Retina (tissue), 1 donor: ENCODE data around the gene KCNIP1.
"Not testable (repeated sequence)": the region's sequence is repeated elsewhere in the genome, so short reads cannot be mapped to it uniquely, and the experiment has no call there.

ENCODE experiments used
- DNase-seq: peaks from one replicate; pipeline ENCODE4 v3.0.0-alpha.2; 2016

Gene KCNIP1

DNA sequence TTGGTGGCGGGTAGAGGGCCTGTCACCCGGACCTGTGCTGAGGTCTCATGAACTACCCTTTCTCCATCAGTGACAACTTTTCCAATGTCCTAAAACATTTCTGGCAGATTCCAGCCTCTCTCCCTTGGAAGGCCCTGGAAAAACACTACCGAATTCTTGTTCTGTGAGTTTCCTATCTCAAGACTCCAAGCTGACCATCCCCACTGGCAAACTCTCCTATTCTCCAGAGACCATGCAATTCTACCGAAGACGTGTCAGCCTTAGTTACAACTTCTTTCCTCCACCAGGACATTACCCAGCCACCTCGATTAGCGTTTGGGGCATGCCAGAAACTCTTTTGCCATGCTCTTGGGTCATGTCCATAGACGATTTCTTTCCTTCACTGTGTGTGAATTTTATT, 252.9 kb downstream of the KCNIP1 start:
- no peak for DNase-seq

DNA sequence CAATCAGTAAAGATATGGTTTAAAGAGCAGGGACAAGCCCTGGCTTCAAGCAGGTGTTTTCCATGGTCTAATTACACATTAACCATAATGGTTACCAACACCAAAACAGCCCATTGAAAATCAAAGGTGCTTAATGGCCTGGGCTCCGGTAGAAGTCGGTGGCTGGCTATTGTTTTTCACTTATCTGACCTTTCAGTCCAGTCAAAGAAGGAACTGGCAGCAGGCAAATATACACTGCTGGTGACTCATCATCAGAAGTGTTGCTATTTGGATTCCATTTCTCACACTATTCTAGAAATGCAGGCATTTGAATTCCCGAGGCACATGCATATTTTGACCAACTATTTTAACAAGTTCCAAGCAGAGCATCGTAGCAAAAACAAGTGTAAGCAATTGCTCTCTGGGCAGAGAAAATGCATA, 253.4 kb downstream of the KCNIP1 start:
- no peak for DNase-seq

DNA sequence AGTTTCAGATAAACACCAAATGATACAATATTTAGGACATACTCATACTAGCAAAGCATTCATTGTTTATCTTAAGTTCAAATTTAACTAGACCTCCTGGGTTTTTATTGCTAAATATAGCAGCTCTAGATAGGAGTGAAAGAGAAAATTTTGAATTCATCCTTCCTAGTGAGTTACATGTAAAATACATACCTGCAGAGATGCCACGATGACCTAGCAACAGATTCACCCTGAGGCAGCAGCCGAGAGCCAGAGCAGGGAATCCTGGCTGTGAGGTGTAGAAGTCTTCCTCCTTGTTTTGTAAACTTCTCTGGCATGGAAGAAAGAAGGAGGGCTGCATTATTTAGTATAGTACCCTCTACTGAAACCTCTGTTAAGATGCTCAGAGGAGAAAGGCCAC, 253.8 kb downstream of the KCNIP1 start:
- DNase-seq = no peak

DNA sequence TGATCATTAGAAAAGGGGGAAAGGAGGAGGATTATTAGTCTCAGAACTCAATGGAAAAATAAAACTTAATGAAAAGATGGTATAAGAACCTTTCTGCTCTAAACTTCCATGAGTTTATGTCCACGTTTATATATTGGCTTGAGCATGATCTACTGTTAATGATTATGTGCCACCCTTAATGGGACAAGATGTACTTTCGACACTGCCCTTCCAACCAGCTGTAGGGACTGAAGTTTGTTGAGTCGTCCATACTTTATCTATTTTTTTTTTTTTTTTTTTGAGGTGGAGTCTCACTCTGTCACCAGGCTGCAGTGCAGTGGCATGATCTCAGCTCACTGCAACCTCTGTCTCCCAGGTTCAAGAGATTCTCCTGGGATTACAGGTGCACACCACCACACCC, 254.7 kb downstream of the KCNIP1 start:
- DNase-seq = no peak

DNA sequence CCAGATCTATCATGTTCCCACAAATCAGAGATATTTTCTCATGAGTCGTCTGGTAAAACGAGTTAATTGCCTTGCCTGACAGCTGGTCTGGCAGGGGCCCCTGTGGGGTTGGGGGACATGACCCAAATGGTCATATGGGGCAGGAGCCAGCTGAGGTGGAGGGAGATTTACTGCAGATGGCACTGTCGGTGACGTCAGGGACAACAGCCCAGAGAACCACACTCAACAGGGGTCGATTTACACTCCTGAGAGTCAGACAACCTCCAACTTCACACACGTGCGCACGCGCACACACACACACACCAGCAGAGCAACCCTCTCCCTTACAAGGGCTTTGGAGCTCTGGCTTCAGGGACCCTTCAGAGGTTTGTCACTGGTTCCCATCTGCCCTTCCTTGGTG, 256.3 kb downstream of the KCNIP1 start:
- peak; percentile 23 for DNase-seq

DNA sequence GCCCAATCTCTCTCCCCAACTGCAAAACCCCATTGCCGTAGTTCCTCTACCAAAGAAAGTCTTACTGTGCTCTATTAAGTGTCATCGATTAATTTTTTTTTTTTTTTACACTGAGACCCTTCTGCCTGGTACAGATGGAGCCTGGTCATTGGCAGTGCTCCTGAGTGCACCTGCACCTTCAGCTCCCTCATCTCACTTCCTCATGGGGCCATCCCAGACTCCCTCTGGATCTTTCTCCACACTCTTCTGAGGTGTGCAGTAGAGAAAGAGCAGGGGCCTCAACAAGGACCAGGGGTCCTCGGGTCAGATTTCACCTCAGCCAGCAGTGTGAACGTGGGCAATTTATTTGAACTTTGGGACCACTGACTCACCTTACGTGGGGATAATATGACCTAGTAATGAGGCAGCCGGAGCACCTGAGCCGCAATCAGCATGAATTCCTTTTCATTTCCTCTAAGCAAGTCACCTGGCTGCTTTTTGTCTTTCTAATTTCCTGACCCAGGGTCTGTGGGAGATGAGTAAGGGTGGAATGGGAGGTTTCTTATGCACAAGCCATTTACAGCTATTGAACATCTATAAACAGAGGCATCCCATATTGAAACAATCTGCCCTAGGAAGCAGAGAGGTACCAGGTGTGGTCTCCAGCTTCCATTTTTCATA, 257.4 kb downstream of the KCNIP1 start:
- no peak for DNase-seq

DNA sequence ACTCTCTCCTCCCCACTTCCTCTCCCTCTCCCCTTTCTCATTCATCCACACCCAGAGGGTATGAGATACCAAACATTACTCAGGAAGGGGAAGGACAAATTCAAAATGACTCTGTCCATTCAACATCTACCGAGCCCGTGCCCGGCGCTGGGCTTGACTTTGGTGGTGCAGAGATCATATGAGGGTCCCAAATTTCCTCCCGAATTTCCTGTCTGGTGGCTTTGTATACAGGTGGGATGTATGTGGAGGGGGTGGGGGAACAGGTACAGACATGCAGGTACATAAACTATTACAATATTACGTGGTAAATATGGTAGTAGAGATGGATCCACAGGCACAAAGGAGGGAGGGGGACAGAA, 257.9 kb downstream of the KCNIP1 start:
- DNase-seq = no peak

DNA sequence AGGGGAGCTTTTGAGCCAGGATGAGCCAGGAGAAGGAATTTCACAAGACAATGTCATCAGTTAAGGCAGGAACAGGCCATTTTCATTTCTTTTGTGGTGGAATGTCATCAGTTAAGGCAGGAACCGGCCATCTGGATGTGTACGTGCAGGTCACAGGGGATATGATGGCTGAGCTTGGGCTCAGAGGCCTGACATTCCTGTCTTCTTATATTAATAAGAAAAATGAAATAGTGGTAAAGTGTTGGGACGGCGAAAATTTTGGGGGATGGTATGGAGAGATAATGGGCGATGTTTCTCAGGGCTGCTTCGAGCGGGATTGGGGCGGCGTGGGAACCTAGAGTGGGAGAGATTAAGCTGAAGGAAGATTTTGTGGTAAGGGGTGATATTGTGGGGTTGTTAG, 258.5 kb downstream of the KCNIP1 start:
- DNase-seq = not testable (repeated sequence)

DNA sequence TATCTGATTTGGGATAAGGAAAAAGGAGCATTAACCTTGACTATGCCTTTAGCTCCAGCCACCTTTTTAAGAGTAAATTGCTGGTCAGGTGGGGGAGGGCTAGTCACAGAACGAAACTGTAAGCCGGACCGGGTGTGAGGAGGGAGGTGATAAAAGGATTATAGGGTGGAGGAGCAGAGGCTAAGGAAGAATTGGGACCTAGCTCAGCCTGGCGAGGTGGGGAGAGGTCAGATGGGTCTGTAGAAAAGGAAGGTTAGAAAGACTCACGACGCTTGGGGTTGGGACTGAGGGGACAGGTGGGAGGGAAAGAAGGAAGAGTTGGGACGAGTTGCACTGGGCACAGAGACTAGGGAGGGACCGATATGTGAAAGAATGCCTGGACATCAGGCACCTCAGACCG, 262.0 kb downstream of the KCNIP1 start:
- not testable (repeated sequence) for DNase-seq

DNA sequence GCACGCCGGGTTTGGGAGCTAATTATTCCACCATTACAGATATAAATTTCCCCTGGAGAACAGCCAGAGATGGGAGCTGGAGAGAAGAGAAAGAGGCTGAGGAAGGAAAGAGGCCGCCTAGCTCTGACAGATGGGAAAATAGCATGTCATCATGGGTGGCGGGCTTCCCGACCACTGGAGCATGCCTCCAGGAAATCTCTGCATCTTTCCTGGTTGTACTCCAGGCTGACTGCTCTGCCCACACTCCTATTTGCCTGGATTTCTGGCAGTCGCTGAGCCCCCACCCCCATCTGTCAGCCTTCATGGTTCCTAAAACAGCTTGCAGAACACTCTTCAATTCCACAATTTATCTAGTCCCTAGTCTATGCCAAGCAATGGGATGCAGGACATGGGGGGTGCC, 265.4 kb downstream of the KCNIP1 start:
- no peak for DNase-seq

DNA sequence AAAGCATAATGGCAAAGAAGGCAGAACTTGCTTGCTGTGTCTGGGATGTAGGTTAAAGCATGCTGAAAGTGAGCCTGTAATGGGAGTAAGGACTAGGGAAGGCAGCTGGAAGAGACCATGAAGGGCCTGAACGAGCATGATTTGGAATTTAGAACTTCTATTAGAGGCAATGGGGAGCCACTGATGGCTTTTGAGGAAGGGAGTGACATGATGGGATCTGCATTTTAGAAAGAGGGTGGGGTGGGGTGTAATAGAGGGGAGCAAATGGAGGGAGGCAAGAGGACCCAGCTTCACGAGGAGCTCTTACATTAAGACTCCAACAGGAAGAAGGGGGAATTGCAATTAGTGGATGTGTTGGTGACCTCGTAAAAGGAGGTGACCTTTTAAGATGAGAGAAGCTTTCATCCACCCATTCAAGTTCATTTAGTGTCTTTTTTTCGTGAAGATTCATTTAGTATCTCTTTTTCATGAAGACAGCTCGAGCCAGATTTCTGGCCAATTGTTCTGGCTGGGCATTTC, 266.1 kb downstream of the KCNIP1 start:
- no peak for DNase-seq

DNA sequence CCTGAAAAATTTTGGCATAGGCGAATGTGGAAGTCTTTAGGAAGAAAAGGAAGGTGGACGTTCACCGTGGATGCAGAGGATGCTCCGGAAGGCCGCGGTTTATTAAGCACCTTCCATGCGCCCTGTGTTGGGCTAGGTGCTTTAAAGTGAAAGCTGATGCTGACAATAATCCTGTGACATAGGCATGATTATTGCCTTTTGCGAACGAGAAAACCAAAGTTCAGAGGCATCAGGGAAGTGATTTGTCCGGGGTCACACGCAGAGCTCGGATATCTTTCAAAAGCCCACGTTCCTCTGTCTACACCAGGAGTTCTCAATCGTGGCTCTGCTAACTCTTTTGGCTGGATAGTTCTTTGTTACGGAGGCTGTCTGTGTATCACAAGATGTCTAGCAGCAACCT, 267.7 kb downstream of the KCNIP1 start:
- no peak for DNase-seq

DNA sequence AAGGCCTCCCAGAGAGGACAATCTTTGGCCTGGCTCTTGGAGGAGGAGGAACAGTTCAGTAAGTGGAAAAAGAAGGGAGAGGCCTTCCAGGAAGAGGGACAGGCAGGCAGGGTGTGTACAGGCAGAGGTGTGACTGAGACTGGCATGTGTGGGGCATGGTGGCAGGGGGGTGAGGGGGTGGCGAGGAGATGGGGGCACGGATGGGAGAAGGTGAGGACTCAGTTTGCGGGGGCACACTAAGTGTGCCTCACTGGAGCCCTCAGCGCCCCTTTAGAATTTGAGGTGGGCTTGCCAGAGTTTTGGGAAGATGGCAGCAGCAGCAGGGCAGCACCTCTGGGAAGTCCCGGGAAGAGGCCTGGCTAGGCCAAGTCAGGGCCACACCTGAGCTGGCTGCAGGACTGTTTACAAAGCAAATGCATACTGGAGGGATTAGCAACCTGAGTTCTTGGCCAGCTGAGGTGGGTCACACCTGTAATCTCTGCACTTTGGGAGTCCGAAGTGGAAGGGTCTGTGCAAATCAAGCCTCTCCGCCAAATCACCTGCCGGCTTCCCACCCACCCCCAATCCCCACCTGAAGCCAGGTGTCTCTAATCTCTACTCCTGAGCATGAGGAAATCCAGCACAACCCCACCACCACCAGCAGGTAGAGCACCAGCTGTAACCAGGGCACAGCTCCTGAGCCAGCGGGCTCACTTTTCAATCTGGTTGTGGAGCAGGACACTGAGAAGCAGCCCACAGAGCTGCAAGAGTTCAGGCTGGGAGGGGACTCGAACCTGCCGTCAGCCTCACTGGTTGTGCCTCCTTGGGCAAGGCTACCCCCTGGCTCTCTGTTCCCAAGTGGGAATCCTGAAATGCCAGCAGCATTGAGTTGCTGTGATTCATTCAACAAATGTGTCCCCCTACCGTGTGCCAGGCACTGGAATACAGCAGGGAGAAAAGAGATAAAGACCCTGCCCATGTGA, 269.5 kb downstream of the KCNIP1 start:
- no peak for DNase-seq

DNA sequence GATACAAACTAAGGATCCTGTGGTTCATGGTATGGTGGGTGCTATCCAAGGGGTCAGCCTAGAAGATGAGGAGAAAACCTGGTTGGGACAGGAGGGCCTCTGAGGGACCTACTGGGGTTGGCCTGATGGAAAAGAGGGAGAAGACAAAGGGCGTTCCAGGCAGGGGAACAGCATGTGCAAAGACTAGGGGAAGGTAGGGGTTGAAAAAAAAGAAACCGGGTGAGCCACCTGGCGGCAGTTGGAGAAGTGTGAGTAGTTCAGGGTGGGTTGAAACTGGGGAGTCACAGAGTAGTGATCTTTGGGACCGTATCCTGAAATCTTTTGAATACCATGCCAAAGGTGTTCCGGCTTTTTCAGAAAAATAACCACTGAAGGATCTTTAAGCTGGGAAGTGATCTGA, 271.0 kb downstream of the KCNIP1 start:
- no peak for DNase-seq

DNA sequence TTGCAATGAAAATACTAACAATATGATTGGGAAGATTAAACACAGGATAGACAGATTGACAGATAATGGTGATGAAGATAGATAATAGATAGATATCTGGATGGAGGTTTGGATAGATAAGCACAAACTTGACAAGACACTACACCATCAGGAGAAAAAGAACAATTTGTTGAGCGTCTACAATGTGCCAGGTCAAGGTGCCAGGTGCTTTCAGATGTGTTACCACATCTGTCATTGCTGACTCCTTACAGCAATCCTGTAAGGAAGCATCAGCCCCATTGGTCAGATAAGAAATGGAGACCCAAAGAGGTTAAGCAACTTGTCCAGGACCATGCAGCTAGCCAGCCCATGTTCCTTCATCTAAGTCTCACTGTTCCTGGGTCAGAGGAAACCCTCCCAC, 278.1 kb downstream of the KCNIP1 start:
- DNase-seq = no peak

DNA sequence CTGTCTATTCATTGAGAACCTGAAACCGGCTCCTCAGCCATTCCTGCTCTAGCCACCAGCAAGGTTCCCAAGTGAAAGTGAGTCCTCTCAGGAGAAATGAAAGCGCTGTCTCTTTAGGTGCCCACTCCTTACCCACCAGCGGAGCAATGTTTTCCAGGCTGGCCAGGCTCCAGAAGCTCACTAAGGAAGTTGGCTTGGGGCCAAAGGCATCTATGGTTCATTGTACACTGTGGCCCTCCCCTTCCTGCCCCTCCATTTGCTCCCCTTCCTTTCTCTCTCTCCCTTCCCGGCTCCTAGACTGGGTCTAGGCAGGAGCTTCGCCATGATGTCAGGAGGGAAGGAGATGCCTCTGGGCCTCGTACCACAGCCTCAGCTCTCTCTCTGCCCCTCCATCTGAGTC, 278.6 kb downstream of the KCNIP1 start:
- DNase-seq = no peak

DNA sequence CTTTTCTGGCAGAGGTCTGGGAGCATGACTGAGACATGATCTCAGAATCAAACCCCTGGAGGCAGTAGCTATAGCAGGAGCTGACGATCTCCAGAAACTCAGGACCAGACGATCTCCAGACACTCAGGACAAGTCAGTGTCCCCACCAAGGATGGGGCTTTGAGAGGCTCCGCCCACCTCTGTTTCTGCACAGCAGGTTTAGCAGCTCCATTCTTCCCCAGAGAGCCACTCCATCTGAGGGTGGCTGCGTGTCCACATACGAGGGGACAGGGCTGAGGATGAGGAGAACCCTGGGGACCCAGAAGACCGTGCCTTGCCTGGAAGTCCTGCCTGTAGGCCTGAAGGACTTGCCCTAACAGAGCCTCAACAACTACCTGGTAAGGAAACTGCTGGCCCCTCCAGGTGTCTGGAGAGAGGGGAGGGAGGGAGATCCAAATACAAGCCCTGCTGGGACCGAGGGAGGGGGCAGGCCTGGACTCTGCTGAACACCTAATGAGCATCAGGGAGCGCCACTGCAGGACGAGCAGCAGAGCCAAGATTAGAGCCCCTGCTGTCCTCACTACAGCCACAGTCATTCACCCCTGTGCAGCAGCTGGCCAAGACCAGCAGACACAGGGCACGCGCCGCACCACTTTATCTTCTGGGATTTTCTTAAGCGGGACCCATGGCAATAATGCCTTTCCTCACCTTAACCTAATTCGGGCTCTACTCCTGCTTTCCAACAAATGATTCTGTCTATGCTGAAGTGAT, 279.9 kb downstream of the KCNIP1 start, which contains the start of gene GABRP:
Gene GABRP, plus strand, starts transcription at position 228 of the 750 bp plus-strand sequence. CDS start 4,891 bp downstream, outside the sequence.
- DNase-seq = no peak

DNA sequence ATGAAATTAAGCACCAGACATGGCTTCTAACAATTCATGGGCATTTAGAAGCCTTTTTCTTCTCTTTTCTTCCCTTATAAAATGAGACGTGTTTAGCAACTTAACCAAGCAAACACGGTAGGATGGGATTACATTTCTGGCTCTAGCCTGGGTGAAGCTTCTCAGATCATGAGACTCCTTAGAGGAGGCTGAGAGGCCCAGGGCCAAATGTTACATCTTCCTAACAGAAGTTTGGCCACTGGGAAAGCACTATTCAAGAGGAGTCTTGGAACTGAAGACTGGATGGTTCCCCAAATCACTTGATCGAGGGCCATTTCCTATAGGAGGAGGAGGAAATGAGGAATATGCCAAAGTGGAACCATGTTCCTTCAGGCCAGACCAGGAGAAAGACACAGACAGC, 281.6 kb downstream of the KCNIP1 start:
- no peak for DNase-seq
